Heart left ventricle (tissue), 16 donors: ENCODE measurements around the gene CHAF1B. TPM values are rescaled to one million over a fixed set of nuclear protein-coding genes. Genes with fewer than 3 reads are reported as not detected.
"Not testable (repeated sequence)": the region's sequence is repeated elsewhere in the genome, so short reads cannot be mapped to it uniquely, and the experiment has no call there.

Experiments used
- ATAC-seq, 4 donors: fragments of 200-7000 bp; cut with Tn5 transposase; one replicate each; pipeline ENCODE4 v1.9.1; 2020 to 2022; ENCODE audit warnings: moderate library complexity in 4 of 4, mild to moderate bottlenecking in 3 of 4, moderate number of reproducible peaks in 1 of 4
- DNase-seq, 5 donors: peaks; one replicate each; pipeline ENCODE4 v3.0.0-alpha.2; 2020
- H3K27ac ChIP-seq, 12 donors: fragments of 200-600 bp; sonication (generic) in 4 of 12; one replicate each; pipeline versions ENCODE4 v1.5.0 to v1.8.0; 2016 to 2022; ENCODE audit warnings: mild to moderate bottlenecking in 2 of 12
- H3K27me3 ChIP-seq, 9 donors: fragments of 200-600 bp; sonication (generic) in 2 of 9; one replicate each; pipeline versions ENCODE4 v1.5.1 to v1.8.0; 2016 to 2022; ENCODE audit warnings: mild to moderate bottlenecking in 3 of 9
- H3K36me3 ChIP-seq, 9 donors: fragments of 200-600 bp; sonication (generic) in 2 of 9; one replicate each; pipeline versions ENCODE4 v1.5.0 to v1.8.0; 2018 to 2022; ENCODE audit warnings: mild to moderate bottlenecking in 2 of 9
- H3K4me1 ChIP-seq, 12 donors: fragments of 200-600 bp; sonication (generic) in 4 of 12; one replicate each; pipeline versions ENCODE4 v1.5.0 to v1.8.0; 2016 to 2022; ENCODE audit warnings: mild to moderate bottlenecking in 3 of 12
- H3K4me3 ChIP-seq, 12 donors: fragments of 200-600 bp; sonication (generic) in 4 of 12; one replicate each; pipeline versions ENCODE4 v1.5.0 to v1.8.0; 2017 to 2022; ENCODE audit warnings: mild to moderate bottlenecking in 9 of 12, moderate library complexity in 4 of 12
- H3K9me3 ChIP-seq, 12 donors: fragments of 200-600 bp; sonication (generic) in 4 of 12; one replicate each; pipeline versions ENCODE4 v1.5.0 to v1.8.0; 2016 to 2022; ENCODE audit warnings: mild to moderate bottlenecking in 1 of 12
- POLR2A ChIP-seq, 2 donors: fragments of 450-650 bp; IDR thresholded peaks; one replicate each; pipeline ENCODE4 v1.6.1; 2017; ENCODE audit warnings: antibody characterized with exemption in 2 of 2, mild to moderate bottlenecking in 2 of 2, moderate library complexity in 2 of 2
- WGBS, 4 donors: extraction: QIAGEN DNeasy Blood & Tissue Kit in 2 of 4; methylation state at CpG; one replicate each; pipeline versions ENCODE4 v1.1.5 to v1.1.7; 2013 to 2018; 5-methylcytosine and 5-hydroxymethylcytosine counted together
- intact Hi-C, 10 donors: fragments of 100-400 bp; cut with DNase I; formaldehyde crosslinking; loops; one replicate each; pipeline versions ENCODE4 v1.11.1 to v1.14.2; 2022
- long read RNA-seq, 3 donors: library from polyadenylated mRNA; unstranded; transcript quantifications; one replicate each; pipeline ENCODE4 v2.0.0, GENCODE V29; 2020 to 2021
- polyA plus RNA-seq, 2 donors: library from polyadenylated mRNA; stranded (reverse); fragments of 200-250 nt; gene quantifications; one replicate each; pipeline ENCODE4 v1.2.3, GENCODE V29; 2013
- total RNA-seq, 9 donors: library from RNA; depleted of rRNA in 2 of 9; stranded (reverse); fragments of >200 nt in 2 of 9; fragmentation: NEBNext Ultra II Directional in 3 of 9; extraction: Animal tissue kit (Norgen Biotek cat#: 25700) in 3 of 9; gene quantifications; one replicate each; pipeline versions ENCODE4 v1.1.0 to v1.2.4, GENCODE V29; 2016 to 2023
- TF ChIP-seq, protein P1 (sequence below), 12 donors: fragments of 200-600 bp; sonication (generic) in 4 of 12; IDR thresholded peaks; one replicate each; pipeline versions ENCODE4 v1.5.0 to v1.8.0; 2018 to 2022; ENCODE audit warnings: antibody characterized with exemption in 12 of 12, mild to moderate bottlenecking in 5 of 12
- donor health status: ischemic (EF 13 %, LVEDD 7.1; RV severe dilation, severe dysfunction).
- donor health status: healthy with polysubstance abuse.
- donor health status: DM: no; HTN: yes; CAD: no.
- donor health status: DM: no; HTN: no; CAD: no.
- donor health status: ischemic (EF 25% LVEDD 6.9; RV normal size, moderate dysfunction).
- donor health status: ischemic (EF 25% LVEDD 5.7; RV mildly dilated, moderate dysfunction).
- donor health status: healthy.
- donor health status: DM: yes; HTN: yes; CAD: no.
- donor health status: ischemic (EF 35%, LVEDD 5.7; RV mildly dilated, moderate dysfunction).
- donor health status: nonischemic (EF 11% LVEDD 7.7; RV severe dilation, severe dysfunction).
- donor health status: DM: yes; HTN: yes; CAD: no.
- donor health status: PGD.
- donor health status: ischemic (EF 29% LVEDD 5.4; RV normal size, mild dysfunction).
- donor health status: nonischemic (EF 23%, LVEDD 6.1; RV moderate dilation, normal function).

CHAF1B gene
- total RNA-seq (1 to 10 TPM in 2 of 9 donors, under 1 TPM in 7; 0.12 to 1.9 (median 0.56) TPM), polyA plus RNA-seq (under 1 TPM; 0.23 to 0.54 TPM)
- long read RNA-seq, donor 1, full-length matches to known transcripts: 1 of 1 reads
- long read RNA-seq, donor 1, partial matches to known transcripts: 0 of 1 reads
- long read RNA-seq, donor 1, other reads (novel, unspliced or antisense): 0 of 1 reads
- long read RNA-seq, donor 2, full-length matches to known transcripts: 1 of 4 reads
- long read RNA-seq, donor 2, partial matches to known transcripts: 2 of 4 reads
- long read RNA-seq, donor 2, other reads (novel, unspliced or antisense): 1 of 4 reads
- long read RNA-seq, donor 3, full-length matches to known transcripts: 1 of 2 reads
- long read RNA-seq, donor 3, partial matches to known transcripts: 0 of 2 reads
- long read RNA-seq, donor 3, other reads (novel, unspliced or antisense): 1 of 2 reads

DNA sequence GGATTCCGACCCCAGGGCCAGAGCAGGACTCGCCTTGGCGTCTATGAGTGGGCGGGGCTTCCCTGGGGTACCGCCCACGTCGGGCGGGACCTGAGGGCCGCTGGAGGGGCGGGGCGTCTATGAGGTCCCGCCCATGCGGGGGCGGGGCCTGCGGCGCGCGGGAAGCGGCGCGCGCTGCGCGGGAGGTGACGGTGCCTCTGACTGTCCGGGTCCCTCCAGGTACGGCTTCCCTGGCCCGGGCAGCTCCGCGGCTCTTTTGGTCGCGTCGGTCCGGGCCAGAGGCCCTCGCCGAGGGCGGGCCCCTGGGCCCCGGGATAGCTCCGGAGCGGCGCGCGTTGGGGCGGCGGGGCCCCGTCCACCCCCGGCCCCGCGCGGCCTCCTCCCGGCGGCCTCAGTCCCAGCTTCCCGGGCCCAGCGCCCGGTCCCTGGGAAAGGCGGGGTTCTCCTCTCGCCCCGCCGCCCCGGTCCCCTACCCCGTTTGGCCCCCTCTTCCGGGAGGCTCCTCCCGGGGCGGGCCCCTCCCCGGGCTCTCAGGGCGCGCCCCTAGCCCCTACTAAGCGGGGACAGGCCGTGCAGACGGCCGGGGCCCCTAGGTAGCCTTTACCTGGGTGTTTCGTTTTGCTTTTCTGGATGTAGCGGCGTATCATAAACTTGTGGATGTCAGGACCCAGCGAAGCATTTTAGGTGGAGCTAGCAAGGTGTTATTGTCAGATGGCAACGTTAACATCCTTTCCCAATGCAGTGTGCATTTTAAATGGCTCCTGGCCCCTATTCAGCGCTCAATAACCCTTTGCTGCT is at the start of gene CHAF1B:
Gene CHAF1B (plus strand): TSS at position 160 of the 798 bp plus-strand sequence. CDS start 745 bp downstream, outside the sequence.
- peak within 1 kb of the TSS; percentile 35 to 86 (median 64) for H3K4me3 ChIP-seq
- no peaks in the 10 kb centered on the region for H3K27me3 ChIP-seq
- DNase-seq (peak; percentile 68 to 88 (median 74)), ATAC-seq (peak; percentile 63 to 95 (median 95))
- H3K36me3 ChIP-seq: no peaks in the 10 kb centered on the region
- intact Hi-C loops: no loop called here
- H3K9me3 ChIP-seq: no peaks in the 10 kb centered on the region
- H3K4me1 ChIP-seq: peaks cover 0 to 12% (median 0%) of the 10 kb centered on the region in 12 donors
- H3K27ac ChIP-seq: peak within 1 kb of the TSS in 3 of 12 donors; percentile 13 to 56 (median 17)
- 3 to 10% (median 4%) methylated on average over 15 to 77 of the region's 77 CpGs for WGBS, 4 donors
- peak in 1 of 2 donors; percentile 43 for TF ChIP-seq POLR2A (IDR thresholded peaks at IDR 0.05)
- TF ChIP-seq, protein P1, sequence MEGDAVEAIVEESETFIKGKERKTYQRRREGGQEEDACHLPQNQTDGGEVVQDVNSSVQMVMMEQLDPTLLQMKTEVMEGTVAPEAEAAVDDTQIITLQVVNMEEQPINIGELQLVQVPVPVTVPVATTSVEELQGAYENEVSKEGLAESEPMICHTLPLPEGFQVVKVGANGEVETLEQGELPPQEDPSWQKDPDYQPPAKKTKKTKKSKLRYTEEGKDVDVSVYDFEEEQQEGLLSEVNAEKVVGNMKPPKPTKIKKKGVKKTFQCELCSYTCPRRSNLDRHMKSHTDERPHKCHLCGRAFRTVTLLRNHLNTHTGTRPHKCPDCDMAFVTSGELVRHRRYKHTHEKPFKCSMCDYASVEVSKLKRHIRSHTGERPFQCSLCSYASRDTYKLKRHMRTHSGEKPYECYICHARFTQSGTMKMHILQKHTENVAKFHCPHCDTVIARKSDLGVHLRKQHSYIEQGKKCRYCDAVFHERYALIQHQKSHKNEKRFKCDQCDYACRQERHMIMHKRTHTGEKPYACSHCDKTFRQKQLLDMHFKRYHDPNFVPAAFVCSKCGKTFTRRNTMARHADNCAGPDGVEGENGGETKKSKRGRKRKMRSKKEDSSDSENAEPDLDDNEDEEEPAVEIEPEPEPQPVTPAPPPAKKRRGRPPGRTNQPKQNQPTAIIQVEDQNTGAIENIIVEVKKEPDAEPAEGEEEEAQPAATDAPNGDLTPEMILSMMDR (IDR thresholded peaks at IDR 0.05): no peak

- Histone ChIP-seq H3K4me3 (no peak overlapping the region), H3K36me3 (peaks cover 3 to 90% (median 83%) of the 10 kb centered on the region in 9 donors), H3K9me3 (no peaks in the 10 kb centered on the region), H3K4me1 (peaks cover 0 to 20% (median 8%) of the 10 kb centered on the region in 12 donors), H3K27ac (no peak overlapping the region), H3K27me3 (no peaks in the 10 kb centered on the region)
- DNase-seq: no peak
- whole genome bisulfite sequencing, 4 donors: 93 to 95% (median 94%) methylated on average over 3 of the region's 3 CpGs
- TF ChIP-seq, protein P1 (IDR thresholded peaks at IDR 0.05): no peak
- no peak for TF ChIP-seq POLR2A (IDR thresholded peaks at IDR 0.05)
- intact Hi-C loops: loop anchor here in 1 of 10 donors (10.0 kb wide), 1 partner anchor 202 kb away; the partner anchor contains the start of gene CBR3
- ATAC-seq: peak in 1 of 4 donors; percentile 44
Measured at GRCh38 chr21:36337099-36337509, 48.1 kb upstream of the CHAF1B start.

- Histone ChIP-seq H3K9me3 (no peaks in the 10 kb centered on the region), H3K4me1 (peaks cover 0 to 5% (median 0%) of the 10 kb centered on the region in 12 donors), H3K36me3 (peaks cover 3 to 100% (median 96%) of the 10 kb centered on the region in 9 donors), H3K27me3 (no peaks in the 10 kb centered on the region), H3K4me3 (no peak overlapping the region), H3K27ac (no peak overlapping the region)
- TF ChIP-seq, protein P1 (IDR thresholded peaks at IDR 0.05): no peak
- TF ChIP-seq POLR2A (IDR thresholded peaks at IDR 0.05): no peak
- intact Hi-C loops: loop anchor here in 1 of 10 donors (10.0 kb wide), 1 partner anchor 204 kb away; the partner anchor contains the start of gene CBR3
- DNase-seq: no peak
- 96 to 98% (median 97%) methylated on average over 10 of the region's 10 CpGs for WGBS, 4 donors
- ATAC-seq: no peak
Measured at GRCh38 chr21:36338975-36339374, 46.2 kb upstream of the CHAF1B start.

DNA sequence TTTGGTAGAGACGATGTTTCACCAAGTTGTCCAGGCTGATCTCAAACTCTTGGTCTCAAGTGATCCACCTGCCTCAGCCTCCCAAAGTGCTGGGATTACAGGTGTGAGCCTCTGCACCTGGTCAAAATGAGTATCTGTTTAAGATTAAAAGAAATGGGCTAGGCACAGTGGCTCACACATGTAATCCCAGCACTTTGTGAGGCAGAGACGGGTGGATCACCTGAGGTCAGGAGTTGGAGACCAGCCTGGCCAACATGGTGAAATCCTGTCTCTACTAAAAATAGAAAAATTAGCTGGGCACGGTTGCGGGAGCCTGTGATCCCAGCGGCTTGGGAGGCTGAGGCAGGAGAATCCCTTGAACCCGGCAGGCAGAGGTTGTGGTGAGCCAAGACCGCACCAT is 42.6 kb upstream of the CHAF1B start:
- H3K4me3 ChIP-seq, DNase-seq, H3K4me1 ChIP-seq, ATAC-seq, H3K27me3 ChIP-seq, H3K27ac ChIP-seq, intact Hi-C loops, H3K9me3 ChIP-seq: not testable (repeated sequence)
- WGBS, 4 donors: 81 to 88% (median 85%) methylated on average over 7 of the region's 7 CpGs
- H3K36me3 ChIP-seq: peaks cover 3 to 100% (median 100%) of the 10 kb centered on the region in 9 donors
